Endothelial cell of umbilical vein (primary cell): ENCODE measurements around the gene CCT6A. TPM values are rescaled to one million over a fixed set of nuclear protein-coding genes. Genes with fewer than 3 reads are reported as not detected.

Experiments
- BruUV-seq: library from RNA; stranded (reverse); fragments of 400-500 nt; replicated peaks from 2 replicates; lab custom pipeline; 2021; lab: Mats Ljungman, UMichigan
- CTCF ChIA-PET: fragments of 300-600, 350-600 bp; sonication (Branson Sonifier 250); formaldehyde crosslinking; loops from one replicate; lab custom pipeline; 2021; ENCODE audit warnings: antibody characterized with exemption, inconsistent platforms; lab: Charles Lee
- POLR2A ChIA-PET: fragments of 300-600, 350-600 bp; sonication (Branson Sonifier 250); formaldehyde crosslinking; loops from one replicate; lab custom pipeline; 2021; ENCODE audit warnings: antibody characterized with exemption, inconsistent platforms; lab: Charles Lee
- DNase-seq: peaks from one replicate; pipeline ENCODE4 v3.0.0-alpha.2; 2011; ENCODE audit warnings: low read depth, low spot score
- FAIRE-seq: peaks from 2 replicates; lab custom pipeline; 2011; peaks lifted over from hg19 to GRCh38; lab: Jason Lieb, UNC
- H2AFZ ChIP-seq: 2 replicates; pipeline ENCODE4 v1.6.0; 2012; ENCODE audit warnings: low read depth, low read length, control low read depth, inconsistent platforms
- H3K27ac ChIP-seq: 2 replicates; pipeline ENCODE4 v1.5.1; 2011; ENCODE audit warnings: low read depth, mild to moderate bottlenecking, control low read depth, low read length, moderate library complexity; ENCODE audit not compliant: insufficient read depth
- H3K27me3 ChIP-seq, 2 experiments: 2 replicates each; pipeline versions ENCODE4 v1.6.0 to v1.6.1; 2011; ENCODE audit warnings: low read length in 2 of 2, mixed read lengths in 1 of 2; ENCODE audit not compliant: control insufficient read depth in 2 of 2, insufficient read depth in 2 of 2
- H3K36me3 ChIP-seq, 2 experiments: 2 replicates in 1 of 2; 3 replicates in 1 of 2; pipeline ENCODE4 v1.5.1; 2011; ENCODE audit warnings: low read length in 2 of 2, mild to moderate bottlenecking in 1 of 2, moderate library complexity in 1 of 2; ENCODE audit not compliant: control insufficient read depth in 2 of 2, insufficient read depth in 2 of 2; ENCODE audit errors: extremely low read depth in 1 of 2
- H3K4me1 ChIP-seq: 3 replicates; pipeline ENCODE4 v1.5.1; 2011; ENCODE audit warnings: mild to moderate bottlenecking, low read length; ENCODE audit not compliant: control insufficient read depth, insufficient read depth; ENCODE audit errors: extremely low read depth
- H3K4me2 ChIP-seq: 2 replicates; pipeline ENCODE4 v1.6.1; 2011; ENCODE audit warnings: low read length, control low read depth, mixed read lengths; ENCODE audit not compliant: insufficient read depth
- H3K4me3 ChIP-seq, 3 experiments: fragments of 200-600 bp in 1 of 3; sonication (generic), shearing (Covaris generic) in 1 of 3; replicated peaks in 1 of 3; 2 replicates each; pipeline ENCODE4 v1.5.1; 2011 to 2016; ENCODE audit warnings: control low read depth in 3 of 3, low read length in 3 of 3, mild to moderate bottlenecking in 2 of 3, inconsistent platforms in 1 of 3, low read depth in 1 of 3, moderate library complexity in 1 of 3; ENCODE audit not compliant: insufficient read depth in 1 of 3
- H3K79me2 ChIP-seq: 2 replicates; pipeline ENCODE4 v1.6.0; 2012; ENCODE audit warnings: low read length, inconsistent platforms; ENCODE audit not compliant: control insufficient read depth, insufficient read depth
- H3K9ac ChIP-seq: replicated peaks from 2 replicates; pipeline ENCODE3; 2011; ENCODE audit warnings: low read length, control low read depth; ENCODE audit not compliant: insufficient read depth; ENCODE audit errors: extremely low read depth
- H3K9me1 ChIP-seq: replicated peaks from 3 replicates; pipeline ENCODE4 v1.6.0; 2011; ENCODE audit warnings: mild to moderate bottlenecking, low read length; ENCODE audit not compliant: control insufficient read depth, insufficient read depth; ENCODE audit errors: extremely low read depth
- H3K9me3 ChIP-seq: replicated peaks from 2 replicates; pipeline ENCODE4 v1.5.1; 2012; ENCODE audit warnings: low read length, inconsistent platforms; ENCODE audit not compliant: control insufficient read depth, insufficient read depth
- H4K20me1 ChIP-seq: replicated peaks from 2 replicates; pipeline ENCODE3; 2011; ENCODE audit warnings: mild to moderate bottlenecking, low read length; ENCODE audit not compliant: control insufficient read depth, insufficient read depth; ENCODE audit errors: extremely low read depth
- EZH2 ChIP-seq: IDR thresholded peaks from 2 replicates; pipeline ENCODE4 v1.6.1; 2012; ENCODE audit warnings: borderline replicate concordance, low read depth, mild to moderate bottlenecking, moderate library complexity, low read length, inconsistent platforms; ENCODE audit not compliant: severe bottlenecking
- FOS ChIP-seq: IDR thresholded peaks from 2 replicates; pipeline ENCODE4 v1.6.1; 2011; ENCODE audit warnings: mild to moderate bottlenecking, low read length, moderate library complexity, borderline replicate concordance; ENCODE audit not compliant: insufficient read depth
- GATA2 ChIP-seq: IDR thresholded peaks from 2 replicates; pipeline ENCODE4 v1.7.0; 2011; ENCODE audit warnings: low read depth, mild to moderate bottlenecking, moderate library complexity, mixed read lengths, low read length; ENCODE audit not compliant: insufficient read length, insufficient read depth
- JUN ChIP-seq: IDR thresholded peaks from 2 replicates; pipeline ENCODE4 v1.6.1; 2011; ENCODE audit warnings: borderline replicate concordance, low read depth; ENCODE audit not compliant: insufficient read length, insufficient read depth
- MAX ChIP-seq: IDR thresholded peaks from 2 replicates; pipeline ENCODE4 v1.6.1; 2011; ENCODE audit not compliant: insufficient read depth, insufficient read length
- POLR2A ChIP-seq: IDR thresholded peaks from 2 replicates; pipeline ENCODE4 v1.6.1; 2012; ENCODE audit warnings: low read depth, mild to moderate bottlenecking, control low read depth, low read length
- dilution Hi-C: fragments of 300-500 bp; cut with MboI; formaldehyde crosslinking; loops from one replicate; pipeline ENCODE4 v1.15.0; 2019; ENCODE audit warnings: low sequenced_read_pairs; ENCODE audit not compliant: extremely low pct_ligation_motif_present
- intact Hi-C: fragments of 100-400 bp; cut with micrococcal nuclease; formaldehyde crosslinking; loops from one replicate; pipeline ENCODE4 v1.10.0; 2022
- polyA plus RNA-seq, 4 experiments: library from polyadenylated mRNA; depleted of rRNA in 3 of 4; stranded (reverse) in 3 of 4; unstranded in 1 of 4; fragments of >200 nt; gene quantifications; 2 replicates each; pipeline versions ENCODE4 v1.2.1 to v1.2.3, GENCODE V29; 2011 to 2012; ENCODE audit warnings: missing spikeins in 1 of 4
- total RNA-seq: library from RNA; stranded (reverse); gene quantifications from 2 replicates; pipeline ENCODE4 v1.2.3, GENCODE V29; 2021

CCT6A gene
- total and polyA plus RNA-seq, 2 donors (not counting 3 experiments of a cell fraction or from before 2014, with no cell fraction given): 152 to 221 TPM

- intact Hi-C loops: loop anchor here (10.0 kb wide), 2 partner anchors 531 to 741 kb away; partner anchors contain the start of genes LANCL2 and VOPP1
- peaks cover 10 to 17% of the 10 kb centered on the region in 2 experiments for H3K36me3 ChIP-seq
- peaks cover 26% of the 10 kb centered on the region for H3K79me2 ChIP-seq
- no peaks in the 10 kb centered on the region for H3K9me3 ChIP-seq
- dilution Hi-C loops: no loop called here
- H4K20me1 ChIP-seq: no peaks in the 10 kb centered on the region
- H3K4me2 ChIP-seq: peak overlapping the region; percentile 76
- H3K4me3 ChIP-seq: peak overlapping the region; percentile 54 to 87 (median 86)
- peak; percentile 70 for FAIRE-seq
- peak; percentile 69 for DNase-seq
- peak overlapping the region; percentile 93 for H3K9ac ChIP-seq
- no TSS peak for BruUV-seq
- CTCF ChIA-PET: interaction anchor here (0.7 to 2.6 kb wide), 4 partner anchors 13 to 464 kb away, joined by 3 to 19 read pairs (median 8); partner anchors contain the start of gene PHKG1
- H3K27me3 ChIP-seq: no peaks in the 10 kb centered on the region
- POLR2A ChIA-PET: interaction anchor here (1.6 kb wide), 1 partner anchor 13 kb away, joined by 7 read pairs; the partner anchor contains the start of gene PHKG1
- TF ChIP-seq EZH2: no peak
- no peak for TF ChIP-seq POLR2A
- peak; percentile 8 for TF ChIP-seq JUN
- no peak for TF ChIP-seq MAX
- peak; percentile 22 for TF ChIP-seq FOS
- no peak for TF ChIP-seq GATA2
- peaks cover 4% of the 10 kb centered on the region for H3K4me1 ChIP-seq
- H3K27ac ChIP-seq: peak overlapping the region; percentile 77
- H2AFZ ChIP-seq: no peak overlapping the region
- no peaks in the 10 kb centered on the region for H3K9me1 ChIP-seq
Measured at GRCh38 chr7:56105508-56105907, 53.9 kb downstream of the CCT6A start.
